Activated T-helper 1 cell treated with Interleukin-2 at 50 U/mL for 16 hours (primary cell): ENCODE data around the gene BOLA1.
"Not testable (repeated sequence)": the region's sequence is repeated elsewhere in the genome, so short reads cannot be mapped to it uniquely, and the experiment has no call there.

Experiments
- DNase-seq: peaks from one replicate; pipeline ENCODE4 v3.0.0-alpha.2; 2020; ENCODE audit warnings: low read depth

The BOLA1 gene

GRCh38 chr1:149887196-149887455 is 12.2 kb upstream of the BOLA1 start:
- not testable (repeated sequence) for DNase-seq

DNA sequence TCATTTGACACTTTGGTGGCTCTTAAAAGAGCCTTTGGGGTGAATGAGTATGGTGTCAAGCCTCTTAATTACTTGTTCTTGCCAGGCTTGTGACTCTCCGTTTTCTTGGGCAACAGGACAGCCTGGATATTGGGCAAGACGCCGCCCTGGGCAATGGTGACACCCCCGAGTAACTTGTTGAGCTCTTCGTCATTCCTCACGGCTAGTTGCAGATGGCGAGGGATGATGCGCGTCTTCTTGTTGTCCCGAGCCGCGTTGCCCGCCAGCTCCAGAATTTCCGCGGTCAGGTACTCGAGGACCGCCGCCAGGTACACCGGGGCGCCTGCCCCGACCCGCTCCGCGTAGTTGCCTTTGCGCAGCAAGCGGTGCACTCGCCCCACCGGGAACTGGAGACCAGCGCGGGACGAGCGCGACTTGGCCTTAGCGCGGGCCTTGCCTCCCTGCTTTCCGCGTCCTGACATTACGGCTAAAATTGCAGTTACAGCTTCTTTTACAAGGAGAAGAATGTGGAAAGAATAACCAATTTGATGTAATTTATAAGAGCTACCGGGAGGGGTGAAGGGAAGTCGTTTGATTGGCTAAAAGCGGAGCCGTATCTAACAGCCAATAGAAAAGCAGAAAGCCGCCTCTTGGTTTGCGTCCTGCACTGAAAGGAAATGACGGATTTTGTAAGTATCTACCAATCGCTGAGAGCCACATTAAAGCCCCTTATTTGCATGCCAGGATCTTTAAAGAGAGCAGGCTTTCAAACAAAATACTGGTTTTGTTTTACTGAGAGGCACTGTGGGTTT is 11.7 kb upstream of the BOLA1 start:
- DNase-seq, result peak; percentile 45

- peak; percentile 44 for DNase-seq
Measured at GRCh38 chr1:149888247-149888998, 10.9 kb upstream of the BOLA1 start.

DNA sequence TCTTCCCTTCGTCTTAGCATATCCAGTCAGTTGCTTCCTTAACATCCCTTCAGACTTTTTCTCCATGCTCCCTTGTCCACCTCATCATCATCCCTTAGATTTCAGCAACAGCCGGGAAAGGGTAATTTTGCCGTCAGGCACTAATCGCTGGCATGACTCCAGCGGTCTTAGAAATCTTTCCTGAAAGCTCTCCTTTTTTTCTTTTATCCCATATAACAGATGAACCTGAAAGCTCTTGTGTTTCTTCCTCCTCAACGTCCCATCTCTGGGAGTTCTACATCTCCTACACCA is 10.4 kb upstream of the BOLA1 start:
- DNase-seq, result no peak

GRCh38 chr1:149896575-149896974 is 2.8 kb upstream of the BOLA1 start:
- DNase-seq, result no peak

DNA sequence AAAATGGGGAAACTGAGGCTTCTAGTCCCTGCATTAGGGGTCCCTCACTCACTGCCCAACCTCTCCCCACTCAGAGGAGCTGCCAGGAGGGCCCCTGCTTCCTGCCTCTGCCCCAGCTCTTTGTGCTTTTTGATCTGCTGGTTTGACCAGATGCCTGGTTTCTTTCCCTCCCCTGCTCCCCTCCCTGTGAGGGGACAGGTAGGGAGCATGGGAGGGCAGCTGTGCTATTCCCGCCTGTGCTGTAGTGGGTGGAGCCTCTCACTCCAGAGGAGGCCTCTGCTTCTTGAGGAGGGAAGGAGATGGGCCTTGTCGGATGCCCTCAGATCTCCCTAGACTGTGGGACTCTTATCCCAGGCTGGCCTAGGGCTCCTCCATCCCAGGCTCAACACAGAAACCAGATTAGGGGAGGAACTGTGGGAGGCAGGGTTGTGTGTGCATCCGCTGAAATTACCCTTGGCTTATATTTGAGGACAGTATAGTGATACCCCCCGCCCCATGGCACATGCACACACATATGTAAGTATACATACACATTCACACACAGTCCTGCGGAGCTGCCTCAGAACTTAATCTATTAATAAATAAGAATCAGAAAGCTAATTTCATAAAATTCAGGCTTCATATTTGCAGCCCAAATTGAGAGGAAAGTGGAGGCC is 4.6 kb downstream of the BOLA1 start:
- DNase-seq, result no peak

- no peak for DNase-seq
Measured at GRCh38 chr1:149906570-149907075, 7.3 kb downstream of the BOLA1 start.

DNA sequence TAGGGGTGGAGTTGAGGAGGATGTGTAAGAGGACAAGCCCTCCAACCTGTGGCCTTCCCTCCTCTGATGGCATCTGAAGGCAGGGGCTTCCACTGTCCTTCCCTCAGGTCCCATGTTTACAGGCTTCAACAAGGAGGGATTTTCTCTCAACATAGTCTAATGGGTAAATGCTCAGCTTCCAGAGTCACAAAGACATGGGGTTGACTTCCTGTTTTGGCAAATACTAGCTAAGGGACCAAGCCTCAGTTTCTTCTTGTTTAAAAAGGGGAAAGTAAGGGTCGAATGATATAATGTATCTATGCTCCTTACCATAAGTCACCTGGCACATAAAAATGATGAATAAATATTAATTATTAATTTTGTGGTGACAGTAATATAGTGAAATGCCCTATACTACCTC is 15.2 kb downstream of the BOLA1 start:
- no peak for DNase-seq

DNA sequence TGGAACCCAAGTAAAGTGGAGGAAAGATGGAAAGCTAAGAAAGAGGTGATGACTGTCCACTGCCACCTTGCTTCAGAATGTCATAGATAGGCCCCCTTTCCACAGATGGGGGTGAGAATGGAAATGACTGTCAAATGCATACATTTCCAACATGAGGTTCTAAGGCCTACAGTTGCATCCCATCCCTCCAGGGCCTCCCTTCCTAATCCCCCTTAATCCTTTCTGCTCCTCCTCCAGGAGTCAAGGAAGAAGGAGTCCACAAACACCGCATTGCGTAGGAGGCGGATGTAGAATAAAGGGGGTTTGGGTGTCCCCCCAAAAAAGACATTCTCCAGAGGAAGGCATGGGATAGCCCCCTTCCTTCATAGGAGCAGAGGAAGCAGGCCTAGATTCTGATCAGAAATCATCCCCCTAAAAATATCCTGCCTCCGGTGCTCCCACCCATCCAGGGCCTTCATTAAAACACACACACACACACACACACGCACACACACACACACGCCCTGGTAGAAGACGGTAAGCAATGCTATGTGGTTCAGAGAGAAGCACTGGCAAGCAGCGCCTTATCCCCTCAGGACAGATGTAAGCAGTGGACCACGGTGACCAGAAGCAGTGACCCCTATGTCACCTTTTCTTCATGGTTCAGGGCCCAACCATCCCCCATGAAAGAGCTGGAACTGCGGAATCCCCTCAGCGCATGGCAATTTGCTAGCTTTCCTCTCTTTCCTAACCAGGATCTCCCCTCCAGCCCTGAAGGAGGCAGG is 16.2 kb downstream of the BOLA1 start:
- DNase-seq, result no peak

DNA sequence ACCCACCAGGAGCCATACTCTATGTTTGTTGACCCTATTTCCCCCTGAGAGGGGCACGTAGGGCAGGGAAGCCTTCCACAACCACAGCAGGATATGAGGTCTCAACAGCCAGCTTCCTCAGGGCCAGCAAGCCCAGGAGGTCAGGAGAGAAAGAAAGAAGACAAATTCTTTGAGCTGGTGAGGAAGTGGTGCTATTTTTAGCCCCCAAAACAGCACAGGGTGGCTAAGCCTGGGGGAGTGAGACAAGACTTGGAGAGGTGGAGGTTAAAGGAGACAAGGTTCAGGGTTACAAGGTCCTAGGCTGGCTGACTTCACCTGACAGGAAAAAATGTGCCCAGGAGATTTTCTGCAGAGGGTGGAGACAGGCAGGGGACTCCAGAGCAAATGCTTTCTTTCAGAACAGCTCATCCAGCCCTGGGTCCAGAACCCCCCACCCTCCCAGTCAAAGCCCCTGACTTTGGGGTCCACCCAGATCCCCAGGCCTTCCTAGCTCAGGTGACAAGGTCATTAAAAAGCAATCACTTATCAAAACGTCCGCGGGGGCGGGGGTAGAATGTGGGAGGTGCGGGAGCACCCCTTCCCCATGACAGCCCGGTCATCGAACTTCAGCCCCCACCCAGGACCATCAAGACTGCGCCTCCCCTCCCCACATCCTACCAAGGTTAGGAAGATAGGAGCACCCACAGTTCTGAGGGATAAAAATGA is 17.0 kb downstream of the BOLA1 start:
- no peak for DNase-seq

- no peak for DNase-seq
Measured at GRCh38 chr1:149916898-149917252, 17.5 kb downstream of the BOLA1 start.

GRCh38 chr1:149917571-149918144 is 18.3 kb downstream of the BOLA1 start, which contains the start of gene SV2A:
Gene SV2A, minus strand, starts transcription at chr1:149917844. Its CDS starts 4,004 bp downstream, at chr1:149913840.
- peak; percentile 23 for DNase-seq

DNA sequence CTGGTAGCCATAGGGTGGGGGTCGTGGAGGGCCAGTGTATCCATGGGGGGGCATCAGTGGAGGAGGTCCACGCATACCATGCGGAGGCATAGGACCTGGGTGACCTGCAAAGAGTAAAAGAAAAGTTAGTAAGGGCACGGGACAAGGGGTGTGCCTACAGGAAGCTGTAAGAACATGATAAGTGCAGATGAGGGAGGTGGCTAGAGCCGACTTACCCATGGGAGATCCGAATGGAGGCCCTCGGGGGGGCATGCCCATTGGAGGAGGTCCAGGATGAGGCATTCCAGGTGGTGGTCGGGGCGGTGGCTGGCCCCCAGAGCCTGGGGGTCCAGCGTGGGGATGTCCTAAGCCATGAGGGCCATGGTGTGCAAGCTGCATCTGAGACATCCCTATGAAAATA is 24.3 kb downstream of the BOLA1 start:
- no peak for DNase-seq

- DNase-seq, result no peak
Measured at GRCh38 chr1:149925345-149925744, 26.0 kb downstream of the BOLA1 start.

DNA sequence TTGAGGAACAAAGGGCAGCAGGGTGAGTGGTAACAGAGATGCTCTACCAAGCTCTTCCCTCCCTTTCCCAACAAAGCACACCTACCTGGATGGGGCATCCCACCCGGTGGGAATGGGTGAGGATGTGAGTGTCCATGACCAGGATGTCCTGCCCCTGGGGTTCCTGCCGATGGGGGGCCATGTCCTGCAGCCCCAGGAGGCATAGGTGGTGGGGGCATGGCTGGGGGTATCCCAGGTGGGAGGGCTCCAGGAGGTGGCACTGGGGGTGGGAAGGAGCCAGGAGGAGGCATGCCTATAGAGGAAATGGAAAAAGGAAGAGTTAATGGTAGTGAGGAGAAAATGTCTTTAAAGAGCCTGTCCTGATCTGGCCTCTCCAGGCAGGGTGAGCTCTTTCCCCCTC is 26.4 kb downstream of the BOLA1 start:
- no peak for DNase-seq

DNA sequence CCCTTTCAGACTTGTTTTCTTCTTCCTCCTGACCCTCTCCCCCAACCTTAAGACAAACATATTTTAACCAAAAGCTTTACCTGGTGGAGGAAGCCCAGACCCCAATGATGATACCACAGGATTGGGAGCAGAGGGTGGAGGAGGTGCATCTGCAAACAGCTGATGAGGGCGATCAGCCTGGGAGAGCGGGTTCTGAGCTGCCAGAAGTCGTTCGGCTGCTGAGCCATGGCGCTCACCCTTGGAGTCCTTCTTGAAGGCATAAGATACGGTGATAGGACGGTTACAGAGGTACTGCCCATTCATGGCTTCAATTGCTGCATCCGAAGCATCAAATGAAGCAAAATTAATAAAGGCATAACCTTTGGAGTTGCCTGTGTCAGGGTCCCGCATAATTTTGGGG is 26.9 kb downstream of the BOLA1 start:
- DNase-seq, result no peak

DNA sequence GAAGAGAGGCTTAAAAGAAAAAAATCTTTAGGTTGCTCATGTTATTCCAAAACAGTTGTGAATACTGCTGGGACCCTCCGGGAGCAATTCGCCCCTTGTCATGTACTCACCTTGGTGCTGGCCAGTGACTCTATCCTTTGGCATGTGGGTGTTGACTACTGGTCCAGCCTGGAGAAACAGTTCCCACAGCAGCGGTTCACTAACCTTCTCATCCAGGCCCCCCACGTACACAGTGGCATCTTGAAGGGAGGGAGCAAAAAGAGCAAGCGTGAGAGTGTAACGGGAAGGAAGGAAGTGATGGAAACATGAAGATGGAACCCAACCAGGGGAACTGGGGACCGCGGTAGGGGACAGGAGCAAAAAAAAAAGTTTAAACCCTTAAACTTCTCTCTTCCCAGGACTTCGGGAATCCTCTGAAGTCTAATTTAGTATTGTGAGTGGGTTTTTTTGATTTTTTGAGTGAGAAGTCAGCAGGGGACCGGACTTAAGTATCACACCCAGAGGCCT is 27.7 kb downstream of the BOLA1 start:
- no peak for DNase-seq

DNA sequence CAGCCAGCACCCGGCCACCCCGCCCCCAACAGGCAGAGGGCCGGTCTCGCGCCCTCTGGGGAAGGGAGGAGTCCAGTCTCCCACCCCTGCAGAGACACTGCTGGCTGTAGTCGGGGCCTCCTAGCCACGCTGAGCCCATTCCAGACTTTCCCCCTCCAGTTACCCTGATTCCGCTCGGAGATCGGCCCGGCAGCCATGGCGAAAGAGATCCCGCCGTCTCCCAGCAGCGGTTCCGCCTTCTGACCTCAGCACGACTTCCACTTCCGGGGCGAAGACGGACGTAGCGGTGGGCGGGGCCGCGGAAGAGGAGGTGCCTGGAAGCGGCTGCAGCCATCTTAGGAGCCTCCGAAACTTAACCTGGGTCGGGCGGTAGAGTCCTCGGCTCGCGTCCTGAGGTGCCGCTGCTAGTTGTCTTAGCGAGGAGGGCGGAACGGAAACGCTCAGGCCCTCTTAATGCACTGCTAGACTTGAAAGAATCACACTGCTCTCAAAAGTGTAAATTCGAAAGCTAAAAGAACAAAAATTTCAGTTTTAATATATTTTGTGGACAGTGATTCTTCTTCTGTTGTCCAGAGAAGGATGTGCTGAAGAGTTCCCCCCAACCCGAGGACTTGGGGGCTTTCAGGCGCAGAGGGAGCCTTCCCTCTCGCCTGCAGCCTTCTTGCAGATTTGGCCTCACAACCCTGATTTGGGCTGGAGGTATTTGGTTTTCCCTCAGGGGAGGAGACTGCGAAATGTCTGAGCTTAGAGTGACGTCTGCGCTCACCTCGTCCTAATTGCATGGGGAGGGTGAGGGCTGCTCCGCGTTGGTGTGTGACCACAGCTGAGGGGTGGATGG is 28.4 kb downstream of the BOLA1 start, which contains the start of gene SF3B4:
Gene SF3B4, minus strand, starts transcription at position 241 of the 838 bp plus-strand sequence. Its CDS starts 44 bp downstream, at position 197.
- peak; percentile 94 for DNase-seq

GRCh38 chr1:149928401-149928724 is 29.0 kb downstream of the BOLA1 start:
- DNase-seq, result no peak

DNA sequence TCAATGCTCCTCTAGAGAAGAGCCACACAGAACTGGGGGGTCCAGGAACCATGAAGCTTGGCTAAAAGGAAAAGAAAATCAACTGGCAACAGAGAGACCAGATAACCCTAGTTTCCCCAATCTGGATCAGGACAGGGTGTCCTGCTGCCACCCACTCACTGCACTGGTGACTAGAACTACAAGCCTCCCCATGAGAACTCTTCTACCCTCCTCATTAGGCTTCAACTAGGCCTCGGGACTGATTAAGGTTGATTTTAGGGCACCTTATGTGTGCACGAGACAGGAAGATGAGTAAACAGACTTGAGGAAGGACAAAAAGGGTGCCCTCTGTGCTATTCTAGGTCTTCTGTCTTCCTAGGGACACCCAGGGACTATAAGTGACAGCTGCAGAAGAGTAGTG is 30.5 kb downstream of the BOLA1 start:
- no peak for DNase-seq
